GM18519 (cell line): Measurements from ENCODE around the gene ODR4.
A peak's percentile ranks its signal among the peaks of the same experiment; 100 is the strongest.
"Not testable (repeated sequence)": the region's sequence is repeated elsewhere in the genome, so short reads cannot be mapped to it uniquely, and the experiment has no call there.

ENCODE experiments used
- ATAC-seq: cut with Tn5 transposase; IDR thresholded peaks from one replicate; pipeline ENCODE4 v1.9.1; 2021; ENCODE audit warnings: mild to moderate bottlenecking, moderate library complexity; ENCODE audit not compliant: unreplicated experiment, low FRiP score

ODR4 gene

GRCh38 chr1:186375152-186375928 lies at the start of gene ODR4, which contains the start of gene TPR:
ODR4 (plus strand) TSS chr1:186375838; CDS start chr1:186379786, 3,948 bp downstream.
TPR (minus strand) TSS chr1:186375253; CDS start chr1:186375028, 225 bp downstream.
- peak; percentile 83 for ATAC-seq

DNA sequence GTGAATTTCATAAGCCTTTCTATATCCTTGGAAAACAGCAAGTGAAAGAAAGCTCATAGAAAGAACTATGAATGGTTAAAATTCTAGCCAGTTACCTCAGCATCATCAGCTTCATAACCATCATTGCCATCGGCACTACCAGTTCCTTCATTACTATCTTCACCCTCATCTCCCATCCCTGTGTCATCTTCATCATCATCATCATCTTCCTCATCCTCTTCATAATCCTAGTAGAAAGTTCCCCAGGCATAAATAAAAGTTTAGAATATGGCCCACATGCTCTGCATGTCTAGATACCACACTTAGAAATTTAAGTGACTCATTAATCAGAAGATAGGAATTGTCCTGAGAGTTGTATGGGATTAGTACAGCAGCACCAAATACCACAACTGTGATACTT lies 49.6 kb upstream of the ODR4 start:
- ATAC-seq = no peak

GRCh38 chr1:186327331-186327730 lies 48.3 kb upstream of the ODR4 start:
- ATAC-seq = no peak

GRCh38 chr1:186330758-186331157 lies 44.9 kb upstream of the ODR4 start:
- ATAC-seq = no peak

GRCh38 chr1:186337554-186337953 lies 38.1 kb upstream of the ODR4 start:
- no peak for ATAC-seq

DNA sequence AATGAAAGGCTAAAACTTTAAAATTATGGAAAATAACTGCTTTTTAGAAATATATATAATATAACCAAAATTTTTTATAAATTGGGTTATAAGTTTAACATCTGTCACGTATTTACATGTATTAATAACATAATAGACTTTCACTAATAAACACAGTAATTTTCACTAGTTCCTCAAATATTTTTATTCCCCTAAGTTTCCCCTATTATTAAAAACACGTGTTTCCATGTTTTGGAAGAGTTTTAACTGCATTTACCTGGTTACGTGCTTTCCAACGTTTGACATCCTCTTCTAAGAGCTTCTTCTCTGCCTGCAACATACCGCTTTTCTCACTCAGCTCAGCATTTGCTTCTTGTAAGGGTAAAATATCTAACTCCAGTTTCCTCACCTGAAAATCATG lies 34.9 kb upstream of the ODR4 start:
- no peak for ATAC-seq

GRCh38 chr1:186347837-186348691 lies 27.6 kb upstream of the ODR4 start:
- ATAC-seq = not testable (repeated sequence)

GRCh38 chr1:186374303-186375151 lies 1.1 kb upstream of the ODR4 start:
- peak; percentile 34 for ATAC-seq

- ATAC-seq = no peak
Measured at GRCh38 chr1:186375929-186376319, 286 bp downstream of the ODR4 start.

DNA sequence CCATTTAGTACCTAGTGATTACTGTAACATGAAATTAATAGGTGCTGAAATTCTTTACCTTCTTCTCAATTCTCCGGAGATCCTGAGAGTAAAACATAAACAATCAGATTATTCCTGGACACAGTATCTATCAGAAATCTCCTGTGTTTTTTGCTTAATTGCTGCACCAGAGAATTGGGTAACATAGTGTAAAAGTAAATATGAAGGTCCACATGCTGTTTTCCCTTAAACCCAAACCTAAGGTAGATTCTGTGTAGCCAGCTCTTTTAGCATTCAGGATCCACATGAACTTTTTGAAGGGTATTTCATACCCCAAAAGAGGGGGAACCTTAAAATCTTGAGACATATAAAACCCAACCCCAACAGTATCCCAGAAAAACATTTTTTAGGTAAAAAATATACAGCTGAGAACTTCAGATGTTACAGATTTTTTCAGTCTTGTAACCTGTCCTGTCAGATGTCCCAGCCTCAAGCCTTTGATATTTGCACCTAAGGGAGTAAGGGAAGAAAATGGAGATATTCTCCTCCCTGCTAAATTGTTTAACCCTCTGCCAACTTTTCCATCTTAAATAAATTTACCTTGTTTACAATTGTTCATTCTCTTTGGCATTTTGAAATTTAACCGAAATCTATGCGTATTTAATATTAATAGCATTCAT lies 11.2 kb downstream of the ODR4 start:
- ATAC-seq = no peak

GRCh38 chr1:186390925-186391324 lies 15.3 kb downstream of the ODR4 start:
- ATAC-seq = no peak

DNA sequence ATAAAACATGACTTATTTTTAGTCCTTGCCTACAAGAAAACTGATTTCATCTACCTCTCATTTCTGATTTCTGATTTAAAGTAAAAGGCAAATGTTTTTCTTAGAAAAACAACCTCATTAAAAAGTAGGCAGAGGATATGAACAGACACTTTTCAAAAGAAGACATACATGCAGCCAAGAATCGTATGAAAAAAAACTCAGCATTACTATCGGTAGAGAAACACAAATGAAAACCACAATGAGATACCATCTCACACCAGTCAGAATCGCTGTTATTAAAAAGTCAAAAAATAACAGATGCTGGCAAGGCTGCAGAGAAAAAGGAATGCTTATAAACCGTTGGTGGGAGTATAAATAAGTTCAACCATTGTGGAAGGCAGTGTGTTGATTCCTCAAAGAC lies 16.2 kb downstream of the ODR4 start:
- no peak for ATAC-seq

GRCh38 chr1:186392711-186393110 lies 17.1 kb downstream of the ODR4 start:
- ATAC-seq = not testable (repeated sequence)

GRCh38 chr1:186401446-186401845 lies 25.8 kb downstream of the ODR4 start:
- ATAC-seq = not testable (repeated sequence)

DNA sequence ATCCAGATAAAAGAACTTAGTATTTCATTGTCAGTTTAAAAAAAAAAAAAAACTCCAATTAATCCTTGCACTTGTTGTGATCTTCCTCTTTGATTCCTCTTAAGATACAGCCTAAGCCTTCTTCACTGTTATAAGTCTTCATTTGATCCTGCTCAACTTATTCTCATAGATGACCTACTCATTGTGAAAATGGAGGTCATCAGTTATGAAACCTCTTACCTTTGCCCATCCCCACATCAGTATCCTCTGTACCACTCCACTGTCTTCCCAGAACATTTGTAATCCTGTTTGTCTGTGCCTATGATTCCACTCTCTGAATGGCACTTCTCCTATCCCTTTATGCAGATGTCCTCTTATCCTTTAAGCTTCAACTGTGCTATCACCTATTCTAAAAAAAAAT lies 28.0 kb downstream of the ODR4 start:
- ATAC-seq = no peak

DNA sequence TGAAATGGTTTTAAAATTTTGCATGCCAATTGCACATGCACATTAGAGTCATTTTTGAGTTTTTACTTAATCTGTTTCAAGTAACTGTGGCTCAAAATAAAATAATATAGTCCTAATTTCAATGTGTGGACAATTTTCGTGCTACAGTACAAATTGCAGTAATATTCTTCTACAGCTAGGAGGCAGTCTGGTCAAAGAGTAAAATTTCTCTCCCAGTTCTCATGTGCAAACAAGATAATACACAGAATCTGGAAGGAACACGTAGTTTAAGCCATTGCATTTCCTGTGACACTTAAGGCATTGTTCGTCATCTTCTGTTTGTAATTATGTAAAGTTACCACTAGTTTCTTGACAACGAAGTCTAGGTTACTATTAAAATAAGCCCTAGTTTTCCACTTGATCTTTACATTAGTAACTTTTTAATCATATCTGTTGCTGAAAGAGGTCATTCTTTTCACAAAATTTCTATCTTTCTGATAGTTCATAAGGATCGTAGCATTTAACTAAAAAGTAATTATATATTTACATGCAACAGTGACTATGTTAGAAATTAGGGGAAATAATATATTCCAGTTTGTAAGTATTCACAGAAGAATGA lies 28.9 kb downstream of the ODR4 start:
- peak; percentile 54 for ATAC-seq

- ATAC-seq = no peak
Measured at GRCh38 chr1:186409091-186409490, 33.5 kb downstream of the ODR4 start.

DNA sequence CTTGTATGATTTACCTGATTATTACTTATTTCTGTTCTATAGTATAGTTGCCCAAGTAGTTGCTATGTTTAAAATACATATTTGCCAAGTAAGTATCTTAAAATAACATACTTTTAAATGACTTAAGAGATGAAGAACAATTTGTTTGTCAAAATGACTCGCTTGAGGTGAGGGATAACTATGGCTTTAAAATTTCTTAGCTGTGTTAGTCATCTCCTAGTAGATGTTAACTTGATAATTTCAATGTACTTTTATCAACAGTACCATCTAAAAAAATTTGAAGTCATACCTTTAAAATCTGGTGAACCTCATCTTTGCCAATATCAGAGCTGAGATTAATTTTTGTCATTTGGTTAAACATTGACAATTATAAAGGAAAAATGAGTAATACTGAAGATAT lies 37.7 kb downstream of the ODR4 start:
- no peak for ATAC-seq

DNA sequence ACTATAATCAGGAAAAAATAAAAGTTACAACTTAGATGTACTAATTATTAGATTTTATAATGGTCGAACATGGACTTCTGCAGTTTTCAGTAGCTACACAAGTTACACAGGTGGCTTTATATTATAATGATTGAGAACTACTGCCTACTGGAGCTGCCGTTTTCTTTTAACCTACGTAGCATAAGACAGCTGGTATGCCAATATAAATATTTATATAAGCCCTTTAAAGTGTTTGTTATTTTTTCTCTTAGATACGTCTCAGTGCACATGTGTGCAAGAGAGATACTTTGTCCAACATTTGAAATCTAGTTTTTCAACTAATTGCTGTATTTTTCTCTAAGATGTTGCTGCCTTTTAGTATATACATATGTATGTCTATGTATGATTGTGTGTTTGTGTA lies 42.9 kb downstream of the ODR4 start:
- no peak for ATAC-seq

DNA sequence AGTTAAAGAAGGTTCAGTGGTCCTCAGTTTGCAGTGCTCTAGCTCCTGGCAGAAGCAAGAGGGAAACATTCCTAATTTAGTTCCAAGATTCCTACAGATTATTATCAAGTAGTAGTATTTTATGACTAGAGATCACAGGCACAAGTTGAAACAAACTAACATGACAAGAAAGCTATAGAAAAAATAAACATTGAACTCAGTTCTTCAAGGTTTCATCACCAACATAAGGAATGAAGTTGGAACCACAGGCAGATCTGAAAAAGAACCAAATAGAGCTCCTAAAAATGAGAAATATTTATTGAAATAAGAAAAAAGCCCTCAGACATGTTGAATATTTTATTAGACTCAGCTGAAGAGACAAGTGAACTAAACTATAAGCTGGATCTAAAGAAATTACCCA lies 44.7 kb downstream of the ODR4 start:
- no peak for ATAC-seq
